SK-N-SH (cell line): ENCODE data around the gene ISOC2. TPM values are rescaled to one million over a fixed set of nuclear protein-coding genes. Genes with fewer than 3 reads are reported as not detected.

Source experiments
- CTCF ChIA-PET: fragments of 300-600, 350-600 bp; formaldehyde crosslinking; extraction: SDS; loops from one replicate; lab custom pipeline; 2021; lab: Yijun Ruan, JAX
- POLR2A ChIA-PET: fragments of 350-600 bp; sonication (Branson Sonifier 250); formaldehyde crosslinking; extraction: SDS; loops from one replicate; lab custom pipeline; 2020; ENCODE audit warnings: antibody characterized with exemption, inconsistent platforms; lab: Yijun Ruan, JAX
- DNase-seq: peaks from one replicate; pipeline ENCODE4 v3.0.0; 2012
- H2AFZ ChIP-seq: fragments of 200-600 bp; sonication (generic); 2 replicates; pipeline ENCODE4 v1.8.1; 2016; ENCODE audit warnings: antibody characterized with exemption, mild to moderate bottlenecking, low read depth
- H3F3A ChIP-seq: fragments of 200-600 bp; sonication (generic); replicated peaks from 2 replicates; pipeline ENCODE3; 2016; ENCODE audit warnings: antibody characterized with exemption, mild to moderate bottlenecking; ENCODE audit not compliant: insufficient read depth
- H3K27ac ChIP-seq, 2 experiments: fragments of 200-500 bp in 1 of 2; fragments of 200-600 bp in 1 of 2; sonication (Bioruptor generic) in 1 of 2; sonication (generic), shearing (Covaris generic) in 1 of 2; 2 replicates each; pipeline versions ENCODE4 v1.5.1 to v1.6.1; 2014 to 2016; ENCODE audit warnings: low read depth in 2 of 2, inconsistent platforms in 1 of 2, low read length in 1 of 2, mild to moderate bottlenecking in 1 of 2, mixed read lengths in 1 of 2
- H3K27me3 ChIP-seq: fragments of 200-600 bp; sonication (generic), shearing (Covaris generic); 2 replicates; pipeline ENCODE4 v1.6.1; 2016; ENCODE audit warnings: mixed run types; ENCODE audit not compliant: insufficient read depth
- H3K36me3 ChIP-seq, 2 experiments: fragments of 200-500 bp in 1 of 2; fragments of 200-600 bp in 1 of 2; sonication (Bioruptor generic) in 1 of 2; sonication (generic) in 1 of 2; replicated peaks in 1 of 2; 2 replicates each; pipeline versions ENCODE3 to v1.5.1; 2014 to 2016; ENCODE audit warnings: low read length in 1 of 2, mild to moderate bottlenecking in 1 of 2; ENCODE audit not compliant: insufficient read depth in 2 of 2, control insufficient read depth in 1 of 2
- H3K4me1 ChIP-seq, 2 experiments: fragments of 200-500 bp in 1 of 2; fragments of 200-600 bp in 1 of 2; sonication (Bioruptor generic) in 1 of 2; sonication (generic), shearing (Covaris generic) in 1 of 2; 2 replicates each; pipeline versions ENCODE4 v1.5.1 to v1.6.1; 2014 to 2016; ENCODE audit warnings: low read depth in 1 of 2, low read length in 1 of 2, mixed run types in 1 of 2; ENCODE audit not compliant: insufficient read depth in 2 of 2, control insufficient read depth in 1 of 2
- H3K4me2 ChIP-seq: fragments of 200-600 bp; sonication (generic), shearing (Covaris generic); 2 replicates; pipeline ENCODE4 v1.6.1; 2017; ENCODE audit warnings: mixed run types
- H3K4me3 ChIP-seq, 2 experiments: fragments of 200-500 bp in 1 of 2; fragments of 200-600 bp in 1 of 2; sonication (Bioruptor generic) in 1 of 2; sonication (generic), shearing (Covaris generic) in 1 of 2; 2 replicates each; pipeline versions ENCODE4 v1.5.1 to v1.8.1; 2014 to 2016; ENCODE audit warnings: low read depth in 2 of 2, inconsistent platforms in 1 of 2, low read length in 1 of 2, mild to moderate bottlenecking in 1 of 2, mixed read lengths in 1 of 2, moderate library complexity in 1 of 2
- H3K79me2 ChIP-seq: fragments of 200-600 bp; sonication (generic); 2 replicates; pipeline ENCODE4 v1.8.1; 2017; ENCODE audit warnings: mild to moderate bottlenecking; ENCODE audit not compliant: insufficient read depth
- H3K9ac ChIP-seq: fragments of 200-600 bp; sonication (generic); 2 replicates; pipeline ENCODE4 v1.6.1; 2017; ENCODE audit warnings: mixed run types
- H3K9me2 ChIP-seq: fragments of 200-600 bp; sonication (generic); 2 replicates; pipeline ENCODE4 v1.6.1; 2017; ENCODE audit warnings: mixed run types
- H3K9me3 ChIP-seq: fragments of 200-600 bp; sonication (generic); 2 replicates; pipeline ENCODE4 v1.6.1; 2017; ENCODE audit warnings: mixed run types, mild to moderate bottlenecking, moderate library complexity
- H4K20me1 ChIP-seq: fragments of 200-600 bp; sonication (generic); 2 replicates; pipeline ENCODE4 v1.6.1; 2017; ENCODE audit warnings: mild to moderate bottlenecking, mixed run types; ENCODE audit not compliant: insufficient read depth
- ELF1 ChIP-seq: IDR thresholded peaks from 2 replicates; pipeline ENCODE4 v1.4.0; 2012
- EP300 ChIP-seq, 2 experiments: IDR thresholded peaks; 2 replicates each; pipeline versions ENCODE4 v1.4.0 to v1.6.1; 2012; ENCODE audit warnings: borderline replicate concordance in 1 of 2, low read depth in 1 of 2, low read length in 1 of 2
- FOSL2 ChIP-seq: IDR thresholded peaks from 2 replicates; pipeline ENCODE4 v1.4.0; 2012; ENCODE audit warnings: low read depth, mild to moderate bottlenecking, moderate library complexity, borderline replicate concordance
- FOXM1 ChIP-seq: IDR thresholded peaks from 2 replicates; pipeline ENCODE4 v1.4.0; 2012; ENCODE audit warnings: low read depth, mild to moderate bottlenecking
- GATA2 ChIP-seq: sonication (generic); formaldehyde crosslinking; IDR thresholded peaks from 2 replicates; pipeline ENCODE4 v1.5.0; 2020; ENCODE audit warnings: mild to moderate bottlenecking, missing genetic modification reagents
- MEF2A ChIP-seq: IDR thresholded peaks from 2 replicates; pipeline ENCODE4 v1.4.0; 2012; ENCODE audit warnings: low read depth, borderline replicate concordance
- NRF1 ChIP-seq: IDR thresholded peaks from 2 replicates; pipeline ENCODE4 v1.6.1; 2012; ENCODE audit warnings: low read depth, mild to moderate bottlenecking, low read length
- RAD21 ChIP-seq: IDR thresholded peaks from 2 replicates; pipeline ENCODE4 v1.6.1; 2012; ENCODE audit warnings: mild to moderate bottlenecking, low read length
- RCOR1 ChIP-seq: fragments of 150-350 bp; IDR thresholded peaks from 2 replicates; pipeline ENCODE4 v1.6.1; 2017; ENCODE audit warnings: antibody characterized with exemption, low read length
- RFX5 ChIP-seq: IDR thresholded peaks from 2 replicates; pipeline ENCODE4 v1.6.1; 2012; ENCODE audit warnings: mild to moderate bottlenecking, improper control_type of control experiment, low read length
- RXRA ChIP-seq: IDR thresholded peaks from 2 replicates; pipeline ENCODE4 v1.4.0; 2012; ENCODE audit warnings: low read depth, mild to moderate bottlenecking, borderline replicate concordance
- SIN3A ChIP-seq: IDR thresholded peaks from 2 replicates; pipeline ENCODE4 v1.6.1; 2012; ENCODE audit warnings: low read depth, mild to moderate bottlenecking, low read length, moderate library complexity, borderline replicate concordance
- SMC3 ChIP-seq: IDR thresholded peaks from 2 replicates; pipeline ENCODE4 v1.6.1; 2012; ENCODE audit warnings: low read depth, low read length, improper control_type of control experiment
- TAF1 ChIP-seq: IDR thresholded peaks from 2 replicates; pipeline ENCODE4 v1.6.1; 2012; ENCODE audit warnings: low read depth, mild to moderate bottlenecking, low read length, moderate library complexity, borderline replicate concordance
- TCF12 ChIP-seq: IDR thresholded peaks from 2 replicates; pipeline ENCODE4 v1.4.0; 2012
- TEAD4 ChIP-seq: IDR thresholded peaks from 2 replicates; pipeline ENCODE4 v1.4.0; 2012; ENCODE audit warnings: mild to moderate bottlenecking, borderline replicate concordance; ENCODE audit not compliant: insufficient read depth
- USF1 ChIP-seq: IDR thresholded peaks from 2 replicates; pipeline ENCODE4 v1.4.0; 2012; ENCODE audit warnings: low read depth, borderline replicate concordance
- USF2 ChIP-seq: fragments of 150-350 bp; IDR thresholded peaks from 2 replicates; pipeline ENCODE4 v1.6.1; 2017; ENCODE audit warnings: antibody characterized with exemption, low read length, low read depth, borderline replicate concordance
- YY1 ChIP-seq: IDR thresholded peaks from 2 replicates; pipeline ENCODE4 v1.4.0; 2012; ENCODE audit warnings: low read depth, mild to moderate bottlenecking
- WGBS: methylation state at CpG from one replicate; pipeline ENCODE4 v1.1.6; 2017; ENCODE audit warnings: low lambda C conversion rate; 5-methylcytosine and 5-hydroxymethylcytosine counted together
- polyA plus RNA-seq, 3 experiments: library from polyadenylated mRNA; depleted of rRNA; stranded (reverse); fragments of >200 nt; gene quantifications; 2 replicates each; pipeline ENCODE4 v1.2.3, GENCODE V29; 2012
- TF ChIP-seq, protein P1 (sequence below): IDR thresholded peaks from 2 replicates; pipeline ENCODE4 v1.4.0; 2012; ENCODE audit warnings: low read depth

Gene ISOC2
- polyA plus RNA-seq, 1 of the 3 experiments (the other 2 are of a cell fraction): 65.4 TPM

GRCh38 chr19:55433292-55433691, 28.1 kb downstream of the ISOC2 start:
- Histone ChIP-seq H3K27me3 (no peaks in the 10 kb centered on the region), H3F3A (no peaks in the 10 kb centered on the region), H3K9me3 (no peaks in the 10 kb centered on the region), H3K4me2 (no peak overlapping the region), H3K27ac (no peak overlapping the region), H3K79me2 (no peaks in the 10 kb centered on the region), H3K9ac (no peak overlapping the region), H3K36me3 (no peaks in the 10 kb centered on the region), H3K4me3 (no peak overlapping the region), H4K20me1 (no peaks in the 10 kb centered on the region), H2AFZ (no peak overlapping the region), H3K4me1 (no peaks in the 10 kb centered on the region), H3K9me2 (no peaks in the 10 kb centered on the region)
- ChIA-PET POLR2A (no interaction called here), CTCF (no interaction called here)
- TF ChIP-seq TCF12 (no peak), TEAD4 (no peak), USF1 (no peak), RCOR1 (no peak), USF2 (no peak), SMC3 (no peak), RXRA (no peak), SIN3A (no peak), EP300 (IDR thresholded peaks at IDR 0.05; ENCODE audit: borderline replicate concordance in 1 of 2, low read depth in 1 of 2, low read length in 1 of 2) (no peak), FOXM1 (no peak), YY1 (no peak), NRF1 (no peak), MEF2A (no peak), TAF1 (no peak), ELF1 (no peak), RFX5 (no peak), FOSL2 (no peak), RAD21 (no peak), GATA2 (CRISPR knock-in tag) (no peak)
- TF ChIP-seq, protein P1, sequence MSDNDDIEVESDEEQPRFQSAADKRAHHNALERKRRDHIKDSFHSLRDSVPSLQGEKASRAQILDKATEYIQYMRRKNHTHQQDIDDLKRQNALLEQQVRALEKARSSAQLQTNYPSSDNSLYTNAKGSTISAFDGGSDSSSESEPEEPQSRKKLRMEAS: no peak
- DNase-seq: no peak
- 84% methylated on average over 25 of the region's 48 CpGs for WGBS
